Tibial nerve (tissue), 4 donors: ENCODE data around the gene ASPG. TPM values are rescaled to one million over a fixed set of nuclear protein-coding genes. Genes with fewer than 3 reads are reported as not detected.

Experiments used
- DNase-seq, 2 donors: peaks; one replicate each; pipeline ENCODE4 v3.0.0-alpha.2; 2019; ENCODE audit warnings: low spot score in 2 of 2
- H3K27ac ChIP-seq, 4 donors: fragments of 200-600 bp; sonication (generic) in 3 of 4; one replicate each; pipeline ENCODE4 v1.5.1; 2017 to 2019; ENCODE audit warnings: mild to moderate bottlenecking in 1 of 4
- H3K27me3 ChIP-seq, 2 donors: fragments of 200-600 bp; sonication (generic) in 1 of 2; one replicate each; pipeline versions ENCODE4 v1.5.1 to v1.6.0; 2017 to 2019
- H3K36me3 ChIP-seq, 3 donors: fragments of 200-600 bp; sonication (generic); one replicate each; pipeline ENCODE4 v1.5.1; 2018 to 2019
- H3K4me1 ChIP-seq, 4 donors: fragments of 200-600 bp; sonication (generic) in 3 of 4; one replicate each; pipeline ENCODE4 v1.5.1; 2017 to 2019
- H3K4me3 ChIP-seq, 4 donors: fragments of 200-600 bp; sonication (generic) in 3 of 4; one replicate each; pipeline ENCODE4 v1.5.1; 2017 to 2019; ENCODE audit warnings: mild to moderate bottlenecking in 1 of 4, moderate library complexity in 1 of 4
- H3K9me3 ChIP-seq, 4 donors: fragments of 200-600 bp; sonication (generic) in 3 of 4; one replicate each; pipeline ENCODE4 v1.5.1; 2017 to 2019
- EP300 ChIP-seq, 2 donors: sonication (generic); formaldehyde crosslinking; IDR thresholded peaks; one replicate each; pipeline ENCODE4 v1.6.1; 2017; ENCODE audit warnings: antibody characterized with exemption in 2 of 2, mild to moderate bottlenecking in 1 of 2
- POLR2A ChIP-seq, 2 donors: fragments of 450-650 bp; IDR thresholded peaks; one replicate each; pipeline ENCODE4 v1.6.1; 2017; ENCODE audit warnings: antibody characterized with exemption in 2 of 2, mild to moderate bottlenecking in 2 of 2, moderate library complexity in 2 of 2
- WGBS, 2 donors: methylation state at CpG; one replicate each; pipeline ENCODE4 v1.1.5; 2018; 5-methylcytosine and 5-hydroxymethylcytosine counted together
- total RNA-seq, 4 donors: library from RNA; depleted of rRNA; stranded (reverse); fragments of >200 nt; gene quantifications; one replicate each; pipeline ENCODE4 v1.1.0, GENCODE V29; 2016
- TF ChIP-seq, protein P1 (sequence below), 5 experiments: fragments of 200-600 bp in 3 of 5; fragments of 450-650 bp in 2 of 5; sonication (generic) in 3 of 5; IDR thresholded peaks; one replicate each; pipeline ENCODE4 v1.5.1; 2016 to 2019; ENCODE audit warnings: antibody characterized with exemption in 5 of 5, mild to moderate bottlenecking in 3 of 5, moderate library complexity in 2 of 5

The ASPG gene
- total RNA-seq, 4 donors from 2014 or later = 2.4 to 8.7 (median 2.7) TPM

DNA sequence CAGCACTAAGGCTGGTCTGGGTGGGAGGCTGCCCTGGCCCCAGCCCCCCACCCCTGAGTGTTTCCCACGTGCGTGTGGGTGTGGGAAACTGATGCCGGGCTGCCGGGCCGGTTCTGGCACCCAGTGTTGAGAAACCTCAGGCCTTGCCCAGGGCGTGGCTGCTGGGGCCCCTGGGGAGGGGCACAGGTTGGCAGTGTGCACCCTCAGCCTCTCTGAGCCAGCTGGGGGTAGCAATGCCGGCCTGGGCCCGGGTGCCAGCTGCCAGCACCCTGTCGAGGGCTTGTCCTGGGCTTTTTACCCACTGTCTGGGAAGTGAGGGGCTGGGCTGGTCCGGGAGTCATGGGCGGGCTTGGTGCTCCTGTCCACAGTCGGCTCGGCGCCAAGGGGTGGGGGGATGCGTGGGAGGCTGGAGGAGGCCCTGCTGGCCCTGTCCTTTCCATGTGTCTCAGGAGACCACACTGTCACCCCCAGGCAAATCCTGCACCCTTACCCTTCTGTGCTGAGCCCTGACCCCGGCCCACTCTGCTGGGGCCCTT, 15.7 kb downstream of the ASPG start:
- Histone ChIP-seq H3K9me3 (no peaks in the 10 kb centered on the region), H3K4me3 (no peak overlapping the region), H3K36me3 (no peaks in the 10 kb centered on the region), H3K27me3 (peaks cover 0 to 5% of the 10 kb centered on the region in 2 donors), H3K4me1 (no peaks in the 10 kb centered on the region), H3K27ac (no peak overlapping the region)
- WGBS, 2 donors = 73 to 83% methylated on average over 9 to 11 of the region's 16 CpGs
- TF ChIP-seq, protein P1, sequence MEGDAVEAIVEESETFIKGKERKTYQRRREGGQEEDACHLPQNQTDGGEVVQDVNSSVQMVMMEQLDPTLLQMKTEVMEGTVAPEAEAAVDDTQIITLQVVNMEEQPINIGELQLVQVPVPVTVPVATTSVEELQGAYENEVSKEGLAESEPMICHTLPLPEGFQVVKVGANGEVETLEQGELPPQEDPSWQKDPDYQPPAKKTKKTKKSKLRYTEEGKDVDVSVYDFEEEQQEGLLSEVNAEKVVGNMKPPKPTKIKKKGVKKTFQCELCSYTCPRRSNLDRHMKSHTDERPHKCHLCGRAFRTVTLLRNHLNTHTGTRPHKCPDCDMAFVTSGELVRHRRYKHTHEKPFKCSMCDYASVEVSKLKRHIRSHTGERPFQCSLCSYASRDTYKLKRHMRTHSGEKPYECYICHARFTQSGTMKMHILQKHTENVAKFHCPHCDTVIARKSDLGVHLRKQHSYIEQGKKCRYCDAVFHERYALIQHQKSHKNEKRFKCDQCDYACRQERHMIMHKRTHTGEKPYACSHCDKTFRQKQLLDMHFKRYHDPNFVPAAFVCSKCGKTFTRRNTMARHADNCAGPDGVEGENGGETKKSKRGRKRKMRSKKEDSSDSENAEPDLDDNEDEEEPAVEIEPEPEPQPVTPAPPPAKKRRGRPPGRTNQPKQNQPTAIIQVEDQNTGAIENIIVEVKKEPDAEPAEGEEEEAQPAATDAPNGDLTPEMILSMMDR (IDR thresholded peaks at IDR 0.05) = no peak
- TF ChIP-seq POLR2A (IDR thresholded peaks at IDR 0.05) = no peak
- no peak for TF ChIP-seq EP300 (IDR thresholded peaks at IDR 0.05)
- DNase-seq = no peak

DNA sequence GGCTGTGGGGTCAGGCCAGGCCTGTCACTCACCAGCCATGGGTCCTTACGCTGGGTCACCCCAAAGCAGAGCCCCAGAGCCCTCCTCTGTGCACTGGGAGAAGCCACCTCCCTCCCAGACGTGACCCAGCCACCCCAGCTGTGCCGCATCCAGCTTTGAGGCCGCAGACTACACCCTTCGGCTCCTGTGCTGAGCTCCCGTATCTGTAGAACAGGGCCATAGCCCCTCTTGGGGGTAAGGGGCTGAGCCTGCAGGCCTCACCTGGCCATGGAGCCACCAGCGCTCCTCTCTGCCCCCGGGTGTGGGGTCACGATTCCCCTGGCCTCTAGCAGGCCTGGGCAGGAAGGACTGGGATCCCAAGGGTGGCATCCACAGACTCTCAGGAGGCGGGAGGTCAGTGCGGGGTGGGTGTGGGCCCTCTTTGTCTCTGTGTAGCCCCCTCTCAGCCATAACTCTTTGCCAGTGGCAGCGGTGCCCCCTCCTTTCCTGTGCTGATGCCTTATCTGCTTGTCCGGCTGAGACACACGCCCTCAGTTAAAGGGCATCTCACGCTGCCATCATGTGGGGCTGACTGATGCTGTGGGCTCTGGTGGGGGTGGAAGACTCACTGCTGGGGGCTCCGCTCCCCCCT, 16.3 kb downstream of the ASPG start:
- TF ChIP-seq, protein P1 (IDR thresholded peaks at IDR 0.05) = no peak
- TF ChIP-seq EP300 (IDR thresholded peaks at IDR 0.05) (no peak), POLR2A (IDR thresholded peaks at IDR 0.05) (no peak)

DNA sequence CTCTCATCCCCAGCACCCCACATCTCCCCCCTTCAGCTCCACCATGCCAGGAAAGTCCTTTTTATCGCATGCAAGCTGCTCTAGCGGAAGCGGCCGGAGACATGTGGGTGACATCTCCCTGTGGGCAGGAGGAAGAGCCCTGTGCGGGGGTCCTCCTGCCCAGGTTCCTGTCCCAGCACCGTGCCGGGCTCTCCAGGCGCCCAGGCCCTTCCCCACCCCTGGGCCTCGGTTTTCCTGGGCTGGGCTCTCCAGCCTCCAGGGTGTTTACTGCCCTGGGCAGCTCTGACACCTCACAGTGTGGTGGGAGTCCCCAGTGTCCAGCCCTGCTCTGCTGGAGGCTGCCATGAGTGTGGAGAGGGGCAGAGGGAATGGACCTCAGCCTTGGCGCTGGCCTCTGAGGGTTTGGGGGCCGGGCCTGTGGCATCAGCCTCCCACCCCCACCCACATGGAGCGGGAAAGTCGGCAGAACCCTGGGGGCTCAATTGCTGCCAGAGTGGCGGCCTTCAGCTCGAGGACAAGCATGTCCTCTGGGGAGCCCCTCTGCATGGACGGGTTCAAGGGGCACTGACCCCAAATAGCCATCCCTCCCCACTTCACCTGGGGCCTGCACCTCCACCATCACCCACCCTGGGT, 16.9 kb downstream of the ASPG start:
- Histone ChIP-seq H3K36me3 (no peaks in the 10 kb centered on the region), H3K4me1 (no peaks in the 10 kb centered on the region), H3K27me3 (peaks cover 0 to 5% of the 10 kb centered on the region in 2 donors), H3K27ac (no peak overlapping the region), H3K9me3 (no peaks in the 10 kb centered on the region), H3K4me3 (no peak overlapping the region)
- no peak for DNase-seq
- TF ChIP-seq POLR2A (IDR thresholded peaks at IDR 0.05) (no peak), EP300 (IDR thresholded peaks at IDR 0.05) (no peak)
- TF ChIP-seq, protein P1 (IDR thresholded peaks at IDR 0.05) = no peak
- WGBS, 2 donors = 68 to 77% methylated on average over 8 to 14 of the region's 16 CpGs

More for the DNA sequence above, 16.3 kb downstream of the ASPG start:
- H3K4me1 ChIP-seq = no peaks in the 10 kb centered on the region
- DNase-seq = no peak
- H3K27me3 ChIP-seq = peaks cover 0 to 5% of the 10 kb centered on the region in 2 donors
- H3K4me3 ChIP-seq = no peak overlapping the region
- H3K36me3 ChIP-seq = no peaks in the 10 kb centered on the region
- H3K27ac ChIP-seq = no peak overlapping the region
- H3K9me3 ChIP-seq = no peaks in the 10 kb centered on the region
- 79 to 83% methylated on average over 12 to 15 of the region's 16 CpGs for WGBS, 2 donors

DNA sequence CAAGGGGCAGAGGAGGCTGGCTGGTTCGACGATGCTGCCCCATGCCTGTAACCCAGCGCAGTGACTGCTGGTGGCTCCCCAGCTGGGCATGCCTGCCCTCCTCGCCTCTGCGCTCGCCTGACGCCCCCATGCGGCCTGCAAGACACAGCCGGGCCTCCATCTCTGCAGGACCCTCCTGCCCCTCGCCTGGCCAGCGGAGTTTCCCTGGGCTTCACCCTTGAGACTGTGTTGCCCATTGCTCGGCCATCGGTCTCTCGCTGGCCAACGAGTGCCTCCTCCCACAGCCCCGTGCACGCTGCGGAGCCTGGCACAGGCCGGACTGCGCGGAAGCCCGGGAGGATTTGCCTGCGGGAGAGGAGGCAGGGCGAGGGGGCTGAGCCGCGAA, 17.6 kb downstream of the ASPG start:
- Histone ChIP-seq H3K36me3 (no peaks in the 10 kb centered on the region), H3K9me3 (no peaks in the 10 kb centered on the region), H3K27ac (no peak overlapping the region), H3K4me3 (no peak overlapping the region), H3K27me3 (peaks cover 0 to 5% of the 10 kb centered on the region in 2 donors), H3K4me1 (no peaks in the 10 kb centered on the region)
- 84 to 86% methylated on average over 25 to 26 of the region's 26 CpGs for WGBS, 2 donors
- DNase-seq = no peak
- no peak for TF ChIP-seq POLR2A (IDR thresholded peaks at IDR 0.05)
- no peak for TF ChIP-seq EP300 (IDR thresholded peaks at IDR 0.05)
- TF ChIP-seq, protein P1 (IDR thresholded peaks at IDR 0.05) = no peak

DNA sequence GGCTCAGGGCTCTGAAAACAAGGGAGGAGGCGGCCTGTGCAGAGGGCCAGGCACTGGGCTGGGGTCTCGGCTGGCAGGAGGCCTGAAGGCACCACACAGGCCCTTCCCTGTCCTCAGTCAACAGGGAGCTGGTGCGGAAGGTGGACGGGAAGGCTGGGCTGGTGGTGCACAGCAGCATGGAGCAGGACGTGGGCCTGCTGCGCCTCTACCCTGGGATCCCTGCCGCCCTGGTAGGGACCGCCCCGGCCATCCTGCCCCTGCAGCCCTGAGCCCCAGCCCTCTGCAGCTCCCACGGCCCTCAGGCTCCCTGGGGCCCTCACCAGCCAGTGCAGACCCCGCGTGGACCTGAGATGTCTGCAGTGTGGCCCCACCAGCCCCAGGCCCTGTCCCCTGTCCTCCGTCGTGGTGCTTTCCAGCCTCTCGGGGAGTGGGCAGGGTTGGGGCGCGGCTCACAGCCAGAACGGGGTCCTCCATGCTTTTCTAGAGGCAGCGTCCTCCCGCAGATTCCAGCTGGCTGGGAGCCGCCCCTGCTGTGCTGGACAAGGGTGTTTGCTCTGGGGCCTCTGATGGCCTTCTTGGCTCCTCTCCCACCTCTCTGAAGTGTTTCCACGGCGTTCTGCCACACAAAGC, 18.1 kb downstream of the ASPG start:
- TF ChIP-seq EP300 (IDR thresholded peaks at IDR 0.05) (no peak), POLR2A (IDR thresholded peaks at IDR 0.05) (no peak)
- TF ChIP-seq, protein P1 (IDR thresholded peaks at IDR 0.05) = no peak
- H3K9me3 ChIP-seq = no peaks in the 10 kb centered on the region
- 65 to 72% methylated on average over 11 to 15 of the region's 23 CpGs for WGBS, 2 donors
- H3K27me3 ChIP-seq = peaks cover 0 to 5% of the 10 kb centered on the region in 2 donors
- no peaks in the 10 kb centered on the region for H3K36me3 ChIP-seq
- no peak overlapping the region for H3K4me3 ChIP-seq
- H3K27ac ChIP-seq = no peak overlapping the region
- no peak for DNase-seq
- no peaks in the 10 kb centered on the region for H3K4me1 ChIP-seq
